NCI-H460 (cell line): ENCODE results near the gene ZYX. TPM values are rescaled to one million over a fixed set of nuclear protein-coding genes. Genes with fewer than 3 reads are reported as not detected.

Source experiments
- small RNA-seq, 2 experiments: library from RNA; depleted of rRNA; stranded (forward); fragments of <200 nt; gene quantifications; one replicate each; pipeline ENCODE3, GENCODE V24; 2014
- total RNA-seq: library from RNA; depleted of rRNA; stranded (reverse); fragments of >200 nt; shearing (Covaris generic); gene quantifications from 2 replicates; pipeline ENCODE4 v1.2.3, GENCODE V29; 2014; rRNA removed

Gene ZYX
- total RNA-seq, 1 experiment from 2014 or later: 45.7 TPM

Small RNAs within 50 kb of the gene (small RNA-seq; reads per million reads assigned to genes)
- gene MIR6892: 0.04 to 1.5 reads per million in 2 experiments

Other genes starting within 250 kb of the ZYX start
- not detected in 2 replicates for gene PIP, start 249.3 kb upstream of the ZYX start, total RNA-seq
- not detected in 2 replicates for gene TAS2R39, start 197.9 kb upstream of the ZYX start, total RNA-seq
- gene TAS2R40, start 159.3 kb upstream of the ZYX start, total RNA-seq: not detected in 2 replicates
- gene GSTK1, start 117.9 kb upstream of the ZYX start, total RNA-seq: 117 and 122 TPM in 2 replicates
- gene TMEM139, start 96.4 kb upstream of the ZYX start, total RNA-seq: 4.0 and 7.3 TPM in 2 replicates
- gene CASP2, start 93.0 kb upstream of the ZYX start, total RNA-seq: 12.7 and 16.6 TPM in 2 replicates
- 0.07 TPM in 1 of 2 replicates, not detected in the other for gene CLCN1, start 65.2 kb upstream of the ZYX start, total RNA-seq
- 0.06 and 0.10 TPM in 2 replicates for gene FAM131B, start 18.6 kb upstream of the ZYX start, total RNA-seq
- not detected in 2 replicates for gene EPHA1, start 27.5 kb downstream of the ZYX start, total RNA-seq
- not detected in 2 replicates for gene TAS2R60, start 62.1 kb downstream of the ZYX start, total RNA-seq
- gene TAS2R41, start 96.5 kb downstream of the ZYX start, total RNA-seq: not detected in 2 replicates
- not detected in 2 replicates for gene CTAGE15, start 190.5 kb downstream of the ZYX start, total RNA-seq
- 23.0 and 28.9 TPM in 2 replicates for gene TCAF2, start 239.6 kb downstream of the ZYX start, total RNA-seq